H1 (cell line): ENCODE measurements around the gene MAML3. TPM values are rescaled to one million over a fixed set of nuclear protein-coding genes. Genes with fewer than 3 reads are reported as not detected.

Source experiments
- CTCF ChIA-PET: fragments of 300-600 bp; sonication (Branson Sonifier 250); formaldehyde crosslinking; loops from one replicate; lab custom pipeline; 2021; ENCODE audit not compliant: partially characterized antibody; lab: Charles Lee
- POLR2A ChIA-PET: fragments of 300-600 bp; sonication (Branson Sonifier 250); formaldehyde crosslinking; loops from one replicate; lab custom pipeline; 2021; ENCODE audit warnings: inconsistent platforms; ENCODE audit not compliant: partially characterized antibody; lab: Charles Lee
- DNase-seq, 2 experiments: peaks; one replicate each; pipeline versions ENCODE4 v3.0.0 to v3.0.0-alpha.2; 2010 to 2022; ENCODE audit warnings: low spot score in 2 of 2, low read depth in 1 of 2, mixed read lengths in 1 of 2
- FAIRE-seq: peaks from 2 replicates; lab custom pipeline; 2011; peaks lifted over from hg19 to GRCh38; lab: Jason Lieb, UNC
- H2AFZ ChIP-seq: 2 replicates; pipeline ENCODE4 v1.8.1; 2012; ENCODE audit warnings: low read length, inconsistent platforms
- H2AK5ac ChIP-seq: 2 replicates; pipeline ENCODE4 v1.6.1; 2013; ENCODE audit warnings: low read depth, low read length
- H2BK120ac ChIP-seq: replicated peaks from 2 replicates; pipeline ENCODE3; 2013; ENCODE audit warnings: low read depth, low read length, inconsistent platforms
- H2BK12ac ChIP-seq: 2 replicates; pipeline ENCODE4 v1.6.1; 2013; ENCODE audit warnings: low read depth, low read length
- H2BK15ac ChIP-seq: 2 replicates; pipeline ENCODE4 v1.6.1; 2013; ENCODE audit warnings: low read length
- H2BK20ac ChIP-seq: 2 replicates; pipeline ENCODE4 v1.6.1; 2013; ENCODE audit warnings: low read length
- H2BK5ac ChIP-seq: 2 replicates; pipeline ENCODE4 v1.6.1; 2013; ENCODE audit warnings: low read depth, low read length
- H3K14ac ChIP-seq: 2 replicates; pipeline ENCODE4 v1.6.1; 2013; ENCODE audit warnings: inconsistent platforms; ENCODE audit not compliant: insufficient read length
- H3K18ac ChIP-seq: 2 replicates; pipeline ENCODE4 v1.6.1; 2013; ENCODE audit warnings: low read length; ENCODE audit errors: extremely low read depth
- H3K23ac ChIP-seq: 2 replicates; pipeline ENCODE4 v1.6.1; 2013; ENCODE audit warnings: inconsistent platforms; ENCODE audit not compliant: insufficient read length
- H3K23me2 ChIP-seq: 2 replicates; pipeline ENCODE4 v1.6.1; 2013; ENCODE audit warnings: low read depth, low read length
- H3K27ac ChIP-seq: 2 replicates; pipeline ENCODE4 v1.6.1; 2011; ENCODE audit warnings: low read depth, low read length, inconsistent platforms
- H3K27me3 ChIP-seq, 4 experiments: replicated peaks in 1 of 4; 1 replicate in 1 of 4; 2 replicates in 3 of 4; pipeline versions ENCODE4 v1.6.1 to v1.8.1; 2011 to 2013; ENCODE audit warnings: low read length in 3 of 4, mild to moderate bottlenecking in 3 of 4, inconsistent platforms in 2 of 4, mixed read lengths in 2 of 4, moderate library complexity in 1 of 4; ENCODE audit not compliant: control insufficient read depth in 3 of 4, insufficient read depth in 3 of 4; ENCODE audit errors: extremely low read depth in 1 of 4
- H3K36me3 ChIP-seq, 4 experiments: 2 replicates each; pipeline versions ENCODE4 v1.6.1 to v1.8.1; 2011 to 2013; ENCODE audit warnings: mild to moderate bottlenecking in 4 of 4, low read length in 3 of 4, moderate library complexity in 2 of 4, control low read depth in 1 of 4, inconsistent platforms in 1 of 4; ENCODE audit not compliant: insufficient read depth in 4 of 4, control insufficient read depth in 2 of 4
- H3K4ac ChIP-seq: replicated peaks from 2 replicates; pipeline ENCODE3; 2013; ENCODE audit warnings: low read length, low read depth, mixed read lengths, inconsistent platforms; ENCODE audit not compliant: insufficient read length
- H3K4me1 ChIP-seq, 4 experiments: replicated peaks in 1 of 4; 1 replicate in 1 of 4; 2 replicates in 3 of 4; pipeline versions ENCODE4 v1.6.1 to v1.8.1; 2011 to 2013; ENCODE audit warnings: low read length in 3 of 4, inconsistent platforms in 2 of 4, mixed read lengths in 1 of 4; ENCODE audit not compliant: insufficient read depth in 4 of 4, control insufficient read depth in 3 of 4
- H3K4me2 ChIP-seq, 2 experiments: 2 replicates each; pipeline versions ENCODE4 v1.6.1 to v1.8.1; 2011 to 2013; ENCODE audit warnings: low read depth in 2 of 2, low read length in 2 of 2, control low read depth in 1 of 2, inconsistent platforms in 1 of 2, mild to moderate bottlenecking in 1 of 2; ENCODE audit not compliant: insufficient read depth in 1 of 2
- H3K4me3 ChIP-seq, 4 experiments: fragments of 200-600, 300-600 bp in 1 of 4; sonication (generic), shearing (Covaris generic), sonication (Bioruptor Twin) in 1 of 4; 2 replicates each; pipeline versions ENCODE4 v1.5.1 to v1.8.1; 2011 to 2016; ENCODE audit warnings: low read length in 4 of 4, low read depth in 3 of 4, control low read depth in 2 of 4, inconsistent platforms in 2 of 4, mild to moderate bottlenecking in 2 of 4, mixed read lengths in 1 of 4, moderate library complexity in 1 of 4; ENCODE audit not compliant: insufficient read depth in 2 of 4; ENCODE audit errors: extremely low read depth in 1 of 4
- H3K56ac ChIP-seq: replicated peaks from 2 replicates; pipeline ENCODE3; 2013; ENCODE audit warnings: low read depth, mild to moderate bottlenecking, mixed read lengths, low read length, inconsistent platforms; ENCODE audit not compliant: insufficient read length
- H3K79me1 ChIP-seq: 2 replicates; pipeline ENCODE4 v1.6.1; 2013; ENCODE audit warnings: low read depth, low read length, control low read depth
- H3K79me2 ChIP-seq, 2 experiments: 2 replicates each; pipeline versions ENCODE4 v1.6.1 to v1.8.1; 2012 to 2013; ENCODE audit warnings: low read length in 2 of 2, mild to moderate bottlenecking in 2 of 2, inconsistent platforms in 1 of 2; ENCODE audit not compliant: insufficient read depth in 2 of 2, control insufficient read depth in 1 of 2
- H3K9ac ChIP-seq, 4 experiments: replicated peaks in 1 of 4; 1 replicate in 1 of 4; 2 replicates in 3 of 4; pipeline versions ENCODE4 v1.6.1 to v1.8.1; 2011 to 2013; ENCODE audit warnings: low read depth in 3 of 4, low read length in 3 of 4, control low read depth in 2 of 4, mild to moderate bottlenecking in 2 of 4, moderate library complexity in 2 of 4, inconsistent platforms in 1 of 4; ENCODE audit errors: extremely low read depth in 1 of 4
- H3K9me3 ChIP-seq, 2 experiments: 2 replicates each; pipeline versions ENCODE4 v1.6.1 to v1.8.1; 2012 to 2013; ENCODE audit warnings: mild to moderate bottlenecking in 2 of 2, moderate library complexity in 2 of 2, control low read depth in 1 of 2, inconsistent platforms in 1 of 2, low read depth in 1 of 2, low read length in 1 of 2, mixed read lengths in 1 of 2; ENCODE audit not compliant: insufficient read depth in 2 of 2
- H4K20me1 ChIP-seq, 2 experiments: replicated peaks in 1 of 2; 2 replicates each; pipeline versions ENCODE3 to v1.8.1; 2011 to 2013; ENCODE audit warnings: inconsistent platforms in 2 of 2, low read length in 2 of 2, mild to moderate bottlenecking in 1 of 2; ENCODE audit not compliant: insufficient read depth in 2 of 2, control insufficient read depth in 1 of 2
- H4K5ac ChIP-seq: 2 replicates; pipeline ENCODE4 v1.6.1; 2013; ENCODE audit warnings: low read length, low read depth, mixed read lengths, inconsistent platforms; ENCODE audit not compliant: insufficient read length
- H4K8ac ChIP-seq: 2 replicates; pipeline ENCODE4 v1.8.0; 2013; ENCODE audit warnings: mild to moderate bottlenecking, moderate library complexity, low read length, inconsistent platforms; ENCODE audit not compliant: insufficient read depth; ENCODE audit errors: extremely low read depth
- H4K91ac ChIP-seq: replicated peaks from 2 replicates; pipeline ENCODE3; 2013; ENCODE audit warnings: low read length, mixed read lengths, inconsistent platforms; ENCODE audit not compliant: insufficient read length
- BCL11A ChIP-seq, 2 experiments: IDR thresholded peaks; one replicate each; pipeline ENCODE4 v1.6.1; 2011; ENCODE audit warnings: low read depth in 2 of 2, low read length in 2 of 2, mild to moderate bottlenecking in 2 of 2
- BRCA1 ChIP-seq: IDR thresholded peaks from 2 replicates; pipeline ENCODE4 v1.6.1; 2012; ENCODE audit warnings: low read depth, low read length, improper control_type of control experiment
- E2F6 ChIP-seq: IDR thresholded peaks from 2 replicates; pipeline ENCODE4 v1.6.1; 2012; ENCODE audit warnings: inconsistent platforms
- POLR2A ChIP-seq, 2 experiments: IDR thresholded peaks; 1 replicate in 1 of 2; 2 replicates in 1 of 2; pipeline ENCODE4 v1.6.1; 2011; ENCODE audit warnings: low read depth in 2 of 2, low read length in 2 of 2, mild to moderate bottlenecking in 2 of 2; ENCODE audit errors: control extremely low read depth in 1 of 2
- POU5F1 ChIP-seq: IDR thresholded peaks from 2 replicates; pipeline ENCODE4 v1.6.1; 2011; ENCODE audit warnings: low read depth, mild to moderate bottlenecking, low read length, moderate library complexity
- RFX5 ChIP-seq: IDR thresholded peaks from 2 replicates; pipeline ENCODE4 v1.6.1; 2011; ENCODE audit warnings: low read depth, low read length, improper control_type of control experiment, borderline replicate concordance
- RNF2 ChIP-seq: fragments of 200-900, 300-1000 bp; sonication (generic); IDR thresholded peaks from 2 replicates; pipeline ENCODE4 v1.7.1; 2016; ENCODE audit warnings: borderline replicate concordance, low read depth, mild to moderate bottlenecking, antibody characterized with exemption, low read length; ENCODE audit not compliant: poor library complexity, severe bottlenecking; ENCODE audit errors: missing control alignments
- SIRT6 ChIP-seq: IDR thresholded peaks from one replicate; pipeline ENCODE4 v1.7.1; 2012; ENCODE audit warnings: low read length, inconsistent platforms
- TAF7 ChIP-seq: optimal IDR thresholded peaks from 2 replicates; pipeline ENCODE3; 2011; ENCODE audit warnings: low read depth, mild to moderate bottlenecking, inconsistent platforms, low read length, moderate library complexity, borderline replicate concordance
- WGBS, 2 experiments: shearing (Covaris generic) in 1 of 2; methylation state at CpG; one replicate each; pipeline versions ENCODE4 v1.1.6 to v1.1.7; 2013 to 2015; ENCODE audit warnings: low lambda C conversion rate in 2 of 2, mixed read lengths in 2 of 2, inconsistent platforms in 1 of 2, low coverage in 1 of 2, missing lambda C conversion rate in 1 of 2; ENCODE audit not compliant: insufficient replicate concordance in 2 of 2, insufficient coverage in 1 of 2, insufficient read length in 1 of 2; ENCODE audit errors: extremely low coverage in 1 of 2, missing lambda C conversion rate in 1 of 2; 5-methylcytosine and 5-hydroxymethylcytosine counted together
- polyA plus RNA-seq, 7 experiments: library from polyadenylated mRNA; depleted of rRNA in 3 of 7; stranded (reverse) in 5 of 7; unstranded in 2 of 7; fragments of >200 nt in 5 of 7; fragments of 200-250 nt in 2 of 7; gene quantifications; 1 replicate in 5 of 7; 2 replicates in 1 of 7; 4 replicates in 1 of 7; pipeline versions ENCODE4 v1.2.1 to v1.2.3, GENCODE V29; 2011 to 2013; ENCODE audit warnings: missing spikeins in 2 of 7, mixed read lengths in 2 of 7
- total RNA-seq: library from RNA; stranded (reverse); fragmentation: NEBNext Ultra II Directional; extraction: Animal tissue kit (Norgen Biotek cat#: 25700); gene quantifications from 2 replicates; pipeline ENCODE4 v1.2.1, GENCODE V29; 2021

Gene MAML3
- total and polyA plus RNA-seq, 2 of the 8 experiments (the other 6 are each of a cell fraction or from before 2014, with no cell fraction given), result 2.1 to 5.7 TPM

GRCh38 chr4:139801895-139802294, 352.1 kb downstream of the MAML3 start:
- Histone ChIP-seq H3K18ac (no peak overlapping the region), H3K23me2 (no peaks in the 10 kb centered on the region), H3K14ac (no peak overlapping the region), H2BK5ac (no peak overlapping the region), H2AFZ (no peak overlapping the region), H2BK15ac (no peak overlapping the region), H3K27ac (no peak overlapping the region), H2BK12ac (no peak overlapping the region), H4K20me1 (no peaks in the 10 kb centered on the region), H3K79me2 (no peaks in the 10 kb centered on the region), H3K4ac (no peak overlapping the region), H2BK20ac (no peak overlapping the region), H2BK120ac (no peak overlapping the region), H3K9me3 (no peaks in the 10 kb centered on the region), H3K23ac (no peak overlapping the region), H2AK5ac (no peak overlapping the region), H3K4me2 (no peak overlapping the region), H3K9ac (no peak overlapping the region), H3K27me3 (no peaks in the 10 kb centered on the region), H3K4me3 (no peak overlapping the region), H3K79me1 (no peaks in the 10 kb centered on the region), H3K36me3 (no peaks in the 10 kb centered on the region), H4K8ac (no peak overlapping the region), H4K5ac (no peak overlapping the region), H3K56ac (no peak overlapping the region), H4K91ac (no peak overlapping the region), H3K4me1 (no peaks in the 10 kb centered on the region)
- ChIA-PET POLR2A (interaction anchor here (0.6 kb wide), 1 partner anchor 291 kb away, joined by 4 read pairs; no protein-coding TSS in a partner anchor), CTCF (interaction anchor here (0.6 to 1.5 kb wide), 6 partner anchors 10 to 487 kb away, joined by 3 to 4 read pairs (median 3); no protein-coding TSS in a partner anchor)
- TF ChIP-seq BRCA1 (no peak), SIRT6 (no peak), RFX5 (no peak), POU5F1 (no peak), TAF7 (no peak), RNF2 (no peak), E2F6 (no peak), BCL11A (IDR thresholded peaks at IDR 0.05; ENCODE audit: low read depth in 2 of 2, low read length in 2 of 2) (no peak), POLR2A (IDR thresholded peaks at IDR 0.05; ENCODE audit: control extremely low read depth in 1 of 2, low read depth in 2 of 2, low read length in 2 of 2) (no peak)
- WGBS, 2 experiments, result 86% methylated on average over 6 of the region's 6 CpGs; no CpG with 5 or more reads in 1 of the 2 experiments
- no peak for FAIRE-seq
- no peak for DNase-seq
